NCI-H2196 (cell line): Measurements from ENCODE around the gene MYL4.
"Not testable (repeated sequence)": the region's sequence is repeated elsewhere in the genome, so short reads cannot be mapped to it uniquely, and the experiment has no call there.

Experiments
- DNase-seq: peaks from one replicate; lab custom pipeline; 2025; ENCODE audit not compliant: unreplicated experiment; lab: John Stamatoyannopoulos, UW

MYL4 gene

GRCh38 chr17:47219621-47220475 is 10.7 kb downstream of the MYL4 start:
- DNase-seq, result no peak

GRCh38 chr17:47220531-47220999 is 11.4 kb downstream of the MYL4 start:
- DNase-seq, result no peak

GRCh38 chr17:47221154-47221553 is 12.0 kb downstream of the MYL4 start:
- no peak for DNase-seq

GRCh38 chr17:47222047-47222446 is 12.9 kb downstream of the MYL4 start:
- no peak for DNase-seq

- no peak for DNase-seq
Observed at GRCh38 chr17:47223007-47223406, 13.9 kb downstream of the MYL4 start.

- no peak for DNase-seq
Observed at GRCh38 chr17:47223460-47223859, 14.3 kb downstream of the MYL4 start.

- DNase-seq, result not testable (repeated sequence)
Observed at GRCh38 chr17:47224077-47224476, 14.9 kb downstream of the MYL4 start.

GRCh38 chr17:47224966-47225365 is 15.8 kb downstream of the MYL4 start:
- DNase-seq, result no peak

- DNase-seq, result peak; percentile 10
Observed at GRCh38 chr17:47225436-47225858, 16.3 kb downstream of the MYL4 start.

- no peak for DNase-seq
Observed at GRCh38 chr17:47225911-47226688, 17.0 kb downstream of the MYL4 start.

GRCh38 chr17:47227862-47228261 is 18.7 kb downstream of the MYL4 start:
- no peak for DNase-seq

- DNase-seq, result peak; percentile 84
Observed at GRCh38 chr17:47229535-47230443, 20.6 kb downstream of the MYL4 start.

- no peak for DNase-seq
Observed at GRCh38 chr17:47230864-47231263, 21.7 kb downstream of the MYL4 start.

GRCh38 chr17:47231334-47231733 is 22.2 kb downstream of the MYL4 start:
- no peak for DNase-seq

- DNase-seq, result no peak
Observed at GRCh38 chr17:47231866-47232265, 22.7 kb downstream of the MYL4 start.

- no peak for DNase-seq
Observed at GRCh38 chr17:47232465-47232864, 23.3 kb downstream of the MYL4 start.

- no peak for DNase-seq
Observed at GRCh38 chr17:47235506-47235905, 26.4 kb downstream of the MYL4 start.

- DNase-seq, result no peak
Observed at GRCh38 chr17:47235923-47236322, 26.8 kb downstream of the MYL4 start.

GRCh38 chr17:47237841-47238240 is 28.7 kb downstream of the MYL4 start:
- DNase-seq, result no peak

GRCh38 chr17:47238321-47239010 is 29.3 kb downstream of the MYL4 start:
- DNase-seq, result no peak
